ENCODE results near the gene MS4A6A. TPM values are rescaled to one million over a fixed set of nuclear protein-coding genes. Genes with fewer than 3 reads are reported as not detected.

The MS4A6A gene
- total and polyA plus RNA-seq, 2 donors (not counting 3 experiments of a cell fraction or from before 2014, with no cell fraction given): 2.7 to 5.0 TPM

GRCh38 chr11:60145677-60146076 is 37.2 kb downstream of the MS4A6A start:
- no TSS peak for BruUV-seq (replicated peaks)
- no peaks in the 10 kb centered on the region for H3K9me3 ChIP-seq (replicated peaks; ENCODE audit: control insufficient read depth, insufficient read depth, low read length)

More at GRCh38 chr11:60145677-60146076, 37.2 kb downstream of the MS4A6A start:
- Histone ChIP-seq H4K20me1 (replicated peaks; ENCODE audit: control insufficient read depth, extremely low read depth, insufficient read depth, low read length) (no peaks in the 10 kb centered on the region), H3K27me3 (ENCODE audit: control insufficient read depth in 2 of 2, insufficient read depth in 2 of 2, low read length in 2 of 2) (no peaks in the 10 kb centered on the region), H3K4me3 (replicated peaks in 1 of 3; ENCODE audit: insufficient read depth in 1 of 3, low read depth in 1 of 3, low read length in 3 of 3) (no peak overlapping the region), H3K36me3 (ENCODE audit: control insufficient read depth in 2 of 2, extremely low read depth in 1 of 2, insufficient read depth in 2 of 2, low read length in 2 of 2) (no peaks in the 10 kb centered on the region), H3K27ac (ENCODE audit: insufficient read depth, low read depth, low read length) (no peak overlapping the region), H3K4me1 (ENCODE audit: control insufficient read depth, extremely low read depth, insufficient read depth, low read length) (no peaks in the 10 kb centered on the region), H2AFZ (ENCODE audit: low read depth, low read length) (no peak overlapping the region), H3K79me2 (ENCODE audit: control insufficient read depth, insufficient read depth, low read length) (no peaks in the 10 kb centered on the region), H3K4me2 (ENCODE audit: insufficient read depth, low read length) (no peak overlapping the region), H3K9ac (replicated peaks; ENCODE audit: extremely low read depth, insufficient read depth, low read length) (no peak overlapping the region), H3K9me1 (replicated peaks; ENCODE audit: control insufficient read depth, extremely low read depth, insufficient read depth, low read length) (no peaks in the 10 kb centered on the region)
- intact Hi-C loops (cut with micrococcal nuclease): no loop called here
- TF ChIP-seq JUN (IDR thresholded peaks at IDR 0.05; ENCODE audit: borderline replicate concordance, insufficient read depth, insufficient read length, low read depth) (no peak), MYC (IDR thresholded peaks at IDR 0.05; ENCODE audit: low read depth, low read length) (no peak), EZH2 (IDR thresholded peaks at IDR 0.05; ENCODE audit: borderline replicate concordance, low read depth, low read length, severe bottlenecking) (no peak), FOS (IDR thresholded peaks at IDR 0.05; ENCODE audit: borderline replicate concordance, insufficient read depth, low read length) (no peak), POLR2AphosphoS5 (IDR thresholded peaks at IDR 0.05; ENCODE audit: insufficient read depth, low read depth, low read length) (no peak), CTCF (IDR thresholded peaks at IDR 0.05; ENCODE audit: extremely low read depth in 1 of 2, insufficient read depth in 1 of 2, low read depth in 1 of 2, low read length in 2 of 2) (no peak), MAX (IDR thresholded peaks at IDR 0.05; ENCODE audit: insufficient read depth, insufficient read length) (no peak), POLR2A (IDR thresholded peaks at IDR 0.05; ENCODE audit: low read depth, low read length) (no peak), GATA2 (IDR thresholded peaks at IDR 0.05; ENCODE audit: insufficient read depth, insufficient read length, low read depth, low read length) (no peak)
- ChIA-PET CTCF (interaction anchor here (0.6 to 1.2 kb wide), 5 partner anchors 10 to 120 kb away, joined by 3 to 4 read pairs (median 3); no protein-coding TSS in a partner anchor), POLR2A (no interaction called here)
- FAIRE-seq: no peak
- DNase-seq (ENCODE audit: low read depth, low spot score): no peak
- dilution Hi-C loops (cut with MboI; ENCODE audit: extremely low pct_ligation_motif_present, low sequenced_read_pairs): no loop called here

Measured in endothelial cell of umbilical vein (primary cell).